ENCODE results near the gene GPR17. TPM values are rescaled to one million over a fixed set of nuclear protein-coding genes. Genes with fewer than 3 reads are reported as not detected.

GPR17 gene
- polyA plus RNA-seq, 12 donors = 2.3 to 8.9 (median 3.4) TPM; not detected in 2

DNA sequence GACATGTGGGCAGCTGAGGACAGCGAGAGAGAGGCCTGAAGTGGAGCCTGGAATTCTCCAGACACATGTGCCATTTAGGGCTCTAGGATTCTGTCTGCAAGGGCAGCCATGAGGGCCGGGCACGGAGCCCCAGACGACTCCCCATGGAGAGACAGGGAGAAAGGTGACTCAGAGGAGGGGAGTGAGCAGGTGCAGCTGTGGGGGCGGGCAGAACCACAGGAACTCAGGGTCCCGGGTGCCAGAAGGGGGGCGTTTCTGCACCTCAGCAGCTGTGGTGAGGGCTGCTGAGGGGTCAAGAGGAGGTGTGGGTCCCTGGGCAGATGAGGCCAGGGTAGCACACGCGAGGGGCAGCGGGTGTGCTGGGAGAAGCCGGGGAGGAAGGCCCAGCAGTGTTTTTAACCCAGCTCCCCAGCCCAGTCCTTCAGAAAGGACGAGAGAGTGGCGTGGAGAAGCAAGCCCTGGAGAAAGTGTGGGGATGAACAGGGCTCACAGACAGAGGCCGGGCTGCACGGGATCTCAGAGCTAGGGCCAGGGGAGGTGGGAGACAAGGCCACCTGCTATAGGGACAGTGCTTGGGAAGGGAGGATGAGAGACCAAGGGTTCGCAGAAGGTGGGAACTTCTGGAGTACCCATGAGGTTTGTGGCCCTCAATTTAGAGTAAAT is 7.6 kb downstream of the GPR17 start:
- DNase-seq = no peak

DNA sequence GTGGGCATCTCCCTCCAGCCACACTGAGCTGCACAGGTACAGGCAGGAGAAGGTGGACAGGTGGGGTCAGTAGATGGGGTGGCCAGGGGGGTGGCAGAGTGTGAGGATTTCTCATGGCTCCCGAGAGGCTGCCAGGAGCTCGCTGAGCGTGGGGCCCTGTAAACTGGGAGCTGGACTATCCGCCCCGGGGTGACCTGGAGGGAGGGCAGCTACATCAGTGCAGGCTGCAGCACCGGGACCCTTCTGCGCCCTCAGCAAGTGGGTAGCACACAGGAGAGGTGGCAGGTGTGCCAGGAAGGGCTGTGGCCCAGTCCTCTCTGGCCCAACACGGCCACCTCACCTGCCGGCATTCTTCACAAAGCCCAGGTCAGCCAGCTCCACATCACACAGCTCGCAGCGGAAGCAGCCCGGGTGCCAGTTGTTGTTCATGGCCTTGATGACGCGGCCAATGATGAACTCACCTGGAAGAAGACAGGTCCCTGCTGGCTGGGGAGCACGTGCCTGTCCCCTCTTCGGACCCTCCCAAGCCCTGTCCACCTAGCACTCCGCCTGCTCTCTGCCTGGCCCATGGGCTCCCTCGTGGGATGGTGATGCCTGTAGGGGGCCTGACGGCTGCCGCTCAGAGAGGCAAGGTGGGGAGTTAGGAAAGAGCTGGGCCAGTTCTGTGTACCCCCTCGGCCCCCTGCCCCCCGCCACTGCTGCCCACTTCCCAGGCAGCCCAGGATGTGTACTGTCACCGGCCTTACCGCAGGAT is 8.3 kb downstream of the GPR17 start:
- DNase-seq = no peak

GRCh38 chr2:127654838-127655175 is 8.9 kb downstream of the GPR17 start:
- DNase-seq = no peak

GRCh38 chr2:127655209-127656073 is 9.5 kb downstream of the GPR17 start:
- DNase-seq = no peak

DNA sequence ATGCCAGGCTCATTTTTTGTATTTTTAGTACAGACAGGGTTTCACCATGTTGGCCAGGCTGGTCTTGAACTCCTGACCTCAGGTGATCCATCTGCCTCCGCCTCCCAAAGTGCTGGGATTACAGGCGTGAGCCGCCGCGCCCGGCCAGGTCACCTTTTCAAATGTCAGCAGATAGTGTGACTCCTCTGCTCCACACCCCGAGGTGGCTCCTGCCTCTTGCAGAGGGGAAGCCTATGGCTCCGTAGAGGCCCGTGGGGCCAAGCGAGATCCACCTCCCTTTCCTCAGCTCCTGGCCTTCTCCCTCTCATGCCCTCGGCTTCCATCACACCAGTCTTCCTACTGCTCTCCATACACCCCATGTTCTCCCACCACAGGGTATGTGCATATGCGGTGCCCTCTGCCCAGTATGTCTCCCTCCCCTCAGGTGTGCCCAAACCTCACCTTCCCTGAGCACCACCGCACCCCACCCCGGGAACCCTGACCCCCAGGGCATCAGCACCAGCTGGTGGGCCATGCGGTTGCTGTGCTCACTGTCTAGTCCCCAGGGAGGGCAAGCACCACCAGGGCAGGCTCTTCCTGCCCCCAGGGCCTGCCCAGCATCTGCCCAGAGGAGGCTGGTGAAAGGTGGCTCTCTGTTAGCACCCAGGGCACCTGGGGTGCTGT is 10.7 kb downstream of the GPR17 start:
- no peak for DNase-seq

DNA sequence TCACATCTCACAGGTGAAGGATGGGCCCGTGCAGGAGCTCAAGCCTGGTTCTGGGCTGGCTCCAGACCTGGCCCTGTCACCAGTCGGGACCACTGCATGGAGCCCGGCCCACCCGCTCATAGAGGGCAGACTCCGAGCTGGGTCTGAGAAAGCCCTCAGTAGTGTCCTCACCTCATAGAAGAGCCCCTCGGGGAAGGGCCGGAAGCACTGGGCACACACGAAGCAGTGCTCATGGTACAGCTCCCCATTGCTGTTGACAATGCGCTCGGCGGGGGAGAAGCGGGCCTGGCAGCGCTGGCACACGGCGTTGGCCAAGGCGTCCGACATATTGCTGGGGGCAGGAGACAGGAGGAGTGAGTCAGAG is 11.3 kb downstream of the GPR17 start:
- DNase-seq = no peak

DNA sequence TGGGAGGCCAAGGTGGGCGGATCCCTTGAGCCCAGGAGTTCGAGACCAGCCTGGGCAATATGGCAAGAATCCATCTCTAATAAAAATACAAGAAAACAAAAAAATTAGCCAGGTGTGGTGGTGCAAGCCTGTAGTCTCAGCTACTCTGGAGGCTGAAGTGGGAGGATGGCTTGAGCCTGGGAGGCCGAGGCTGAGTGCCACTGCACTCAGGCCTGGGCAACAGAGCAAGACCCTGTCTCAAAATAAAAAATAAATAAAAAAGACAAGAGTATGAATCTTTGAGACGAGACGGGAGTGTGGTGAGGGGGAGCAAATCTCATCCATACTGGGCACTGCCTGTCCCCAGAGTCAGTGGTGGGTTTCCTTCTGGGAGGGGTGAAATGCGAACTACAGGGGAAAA is 12.2 kb downstream of the GPR17 start:
- DNase-seq = no peak

- no peak for DNase-seq
Measured at GRCh38 chr2:127658641-127659407, 12.9 kb downstream of the GPR17 start.

GRCh38 chr2:127659408-127660290 is 13.7 kb downstream of the GPR17 start:
- DNase-seq = no peak

DNA sequence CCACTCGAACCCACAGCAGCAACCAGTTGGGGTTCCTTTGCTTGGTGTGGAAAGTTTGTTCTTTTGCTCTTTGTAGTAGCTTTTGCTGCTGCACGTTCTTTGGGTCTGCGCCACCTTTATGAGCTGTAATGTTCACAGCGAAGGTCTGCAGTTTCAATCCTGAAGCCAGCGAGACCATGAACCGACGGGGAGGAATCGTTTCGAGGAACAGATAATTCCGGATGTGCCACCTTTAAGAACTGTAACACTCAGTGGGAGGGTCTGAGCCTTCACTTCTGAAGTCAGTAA is 14.3 kb downstream of the GPR17 start:
- DNase-seq = no peak

DNA sequence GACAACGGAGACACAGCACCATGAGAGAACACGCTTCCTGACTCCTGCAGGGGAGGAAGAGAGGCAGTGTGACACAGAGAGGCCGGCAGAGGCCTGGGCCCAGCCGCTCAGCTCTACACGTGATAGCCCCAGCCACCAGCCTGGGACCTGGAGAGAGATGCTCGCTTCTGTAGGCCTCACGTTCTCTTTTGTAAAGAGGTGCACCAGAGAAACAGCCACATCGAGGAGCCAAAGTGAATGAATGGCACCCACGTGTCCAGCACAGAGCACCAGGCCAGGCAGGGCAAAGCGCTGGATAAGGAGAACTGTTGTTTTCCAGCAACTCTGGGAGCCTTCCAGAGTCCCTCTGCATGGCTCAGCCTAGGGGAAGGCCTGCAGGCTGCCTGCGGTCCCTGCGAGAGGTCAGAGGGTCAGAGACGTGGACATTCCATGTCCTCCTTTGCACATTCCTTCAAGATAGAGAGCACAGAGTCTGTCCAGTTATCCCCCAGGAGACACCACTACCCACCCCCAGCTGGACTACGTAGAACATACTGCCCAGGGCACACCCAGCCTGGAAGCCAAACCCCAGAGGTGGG is 15.2 kb downstream of the GPR17 start:
- DNase-seq = no peak

- DNase-seq = no peak
Measured at GRCh38 chr2:127661949-127662510, 16.1 kb downstream of the GPR17 start.

DNA sequence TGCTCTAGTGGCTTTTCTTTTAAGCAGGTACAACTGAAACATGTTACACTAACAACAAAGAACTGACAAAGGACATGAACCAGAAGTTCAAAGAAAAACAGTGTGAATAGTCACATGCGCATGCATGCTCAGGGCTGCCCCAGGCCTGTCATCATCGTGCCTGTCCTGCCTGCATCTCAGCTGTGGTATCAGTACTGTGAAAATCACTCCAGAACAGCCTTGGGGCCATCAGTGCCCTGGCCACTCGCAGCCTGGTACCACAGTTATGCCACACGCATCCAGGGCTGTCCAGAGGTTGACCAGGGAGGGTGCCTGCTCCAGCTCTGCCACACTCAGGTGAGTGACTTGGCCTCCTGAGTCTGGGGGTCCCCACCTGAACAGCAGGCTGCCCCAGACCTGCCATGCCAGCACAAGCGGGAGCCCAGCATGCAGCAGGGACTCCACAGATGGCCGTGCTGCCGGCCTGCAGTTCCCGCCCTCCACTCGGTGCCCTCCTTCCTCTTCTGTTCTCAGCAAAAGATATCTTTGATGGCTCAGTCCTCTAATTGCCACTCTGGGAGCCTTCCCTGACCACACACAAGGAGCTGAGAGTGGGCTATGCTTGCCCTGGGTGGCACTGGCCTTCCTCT is 17.1 kb downstream of the GPR17 start:
- DNase-seq = no peak

DNA sequence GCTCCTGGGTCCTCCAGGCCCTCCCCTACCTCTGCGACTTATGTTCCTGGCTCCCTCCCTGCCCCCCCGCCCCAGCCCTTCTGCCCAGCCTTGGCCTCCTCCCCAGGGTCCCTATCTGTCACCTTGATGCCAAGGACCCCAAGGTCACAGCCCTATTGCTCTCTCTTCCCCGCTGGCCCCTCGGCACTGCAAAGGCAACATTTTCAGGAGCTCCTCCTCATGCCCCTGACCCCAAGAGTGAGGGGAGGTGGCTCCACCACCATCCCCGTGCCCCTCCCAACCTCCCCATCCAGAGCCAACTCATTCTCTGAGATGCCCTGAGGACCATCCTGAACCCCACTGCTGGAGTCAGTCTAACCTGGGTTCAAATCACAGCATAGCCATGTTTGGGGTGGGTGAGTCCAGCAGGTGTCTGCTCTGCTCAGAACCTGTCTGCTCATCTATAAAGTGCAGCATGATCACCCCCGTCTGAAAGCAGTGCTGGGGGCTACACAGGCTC is 17.7 kb downstream of the GPR17 start:
- no peak for DNase-seq

- no peak for DNase-seq
Measured at GRCh38 chr2:127664065-127664894, 18.3 kb downstream of the GPR17 start.

DNA sequence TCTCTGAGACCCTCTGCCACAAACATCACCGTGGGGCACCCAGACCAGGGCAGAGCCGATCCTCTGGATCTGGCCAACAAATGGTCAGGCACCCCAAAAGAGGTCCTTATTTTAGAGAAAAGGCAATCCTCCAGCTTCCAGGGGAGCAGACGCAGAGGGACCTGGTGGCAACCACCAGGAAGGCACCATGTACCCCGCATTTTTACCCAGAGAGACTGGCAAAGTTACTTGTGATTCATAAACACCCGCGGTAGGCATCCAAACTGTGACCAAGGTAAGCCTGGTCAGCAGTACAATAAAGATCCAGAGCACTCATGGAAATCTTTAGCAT is 18.9 kb downstream of the GPR17 start:
- no peak for DNase-seq

- DNase-seq = no peak
Measured at GRCh38 chr2:127665267-127665893, 19.4 kb downstream of the GPR17 start.

- DNase-seq = no peak
Measured at GRCh38 chr2:127669056-127669455, 23.1 kb downstream of the GPR17 start.
